Measurements from ENCODE around the gene FAM131C.
"Not testable (repeated sequence)": the region's sequence is repeated elsewhere in the genome, so short reads cannot be mapped to it uniquely, and the experiment has no call there.

The FAM131C gene

GRCh38 chr1:16076031-16076864 is 2.8 kb upstream of the FAM131C start:
- no peak for DNase-seq

- DNase-seq: no peak
These were observed 2.0 kb upstream of the FAM131C start for GRCh38 chr1:16075337-16076030.

GRCh38 chr1:16074217-16074616 is 766 bp upstream of the FAM131C start:
- DNase-seq: no peak

GRCh38 chr1:16072616-16073484 is 601 bp downstream of the FAM131C start:
- no peak for DNase-seq

- DNase-seq: no peak
These were observed 1.4 kb downstream of the FAM131C start for GRCh38 chr1:16072095-16072494.

- no peak for DNase-seq
These were observed 1.8 kb downstream of the FAM131C start for GRCh38 chr1:16071614-16072013.

GRCh38 chr1:16070640-16071355 is 2.7 kb downstream of the FAM131C start:
- no peak for DNase-seq

- no peak for DNase-seq
These were observed 4.8 kb downstream of the FAM131C start for GRCh38 chr1:16068356-16069270.

- DNase-seq: no peak
These were observed 5.5 kb downstream of the FAM131C start for GRCh38 chr1:16067933-16068332.

- DNase-seq: no peak
These were observed 6.2 kb downstream of the FAM131C start for GRCh38 chr1:16067127-16067768.

GRCh38 chr1:16066245-16066644 is 7.2 kb downstream of the FAM131C start:
- DNase-seq: no peak

- no peak for DNase-seq
These were observed 8.2 kb downstream of the FAM131C start for GRCh38 chr1:16065269-16065576.

- DNase-seq: no peak
These were observed 8.7 kb downstream of the FAM131C start for GRCh38 chr1:16064536-16065268.

GRCh38 chr1:16063921-16064320 is 9.5 kb downstream of the FAM131C start:
- DNase-seq: no peak

- DNase-seq: no peak
These were observed 10.1 kb downstream of the FAM131C start for GRCh38 chr1:16063226-16063829.

- not testable (repeated sequence) for DNase-seq
These were observed 10.8 kb downstream of the FAM131C start for GRCh38 chr1:16062687-16063075.

- DNase-seq: not testable (repeated sequence)
These were observed 11.3 kb downstream of the FAM131C start for GRCh38 chr1:16061989-16062686.

GRCh38 chr1:16061266-16061665 is 12.2 kb downstream of the FAM131C start:
- no peak for DNase-seq

- DNase-seq: not testable (repeated sequence)
These were observed 14.9 kb downstream of the FAM131C start for GRCh38 chr1:16058394-16059120.
